HAP-1 (cell line): ENCODE measurements around the gene PCSK2.

Source experiments
- DNase-seq, 2 experiments: peaks; one replicate each; pipeline ENCODE4 v3.0.0-alpha.2; 2016 to 2020; ENCODE audit warnings: low spot score in 2 of 2
- H3K27me3 ChIP-seq: fragments of 250-450 bp; sonication (Bioruptor Pico); 2 replicates; pipeline ENCODE4 v1.5.1; 2020; ENCODE audit warnings: low read depth, mild to moderate bottlenecking, moderate library complexity
- H3K36me3 ChIP-seq: fragments of 250-450 bp; sonication (Bioruptor Pico); replicated peaks from 2 replicates; pipeline ENCODE4 v1.5.1; 2020; ENCODE audit warnings: mild to moderate bottlenecking
- H3K4me1 ChIP-seq: fragments of 250-450 bp; sonication (Bioruptor Pico); 2 replicates; pipeline ENCODE4 v1.5.1; 2020; ENCODE audit warnings: mild to moderate bottlenecking
- H3K4me3 ChIP-seq: fragments of 250-450 bp; sonication (Bioruptor Pico); 2 replicates; pipeline ENCODE4 v1.5.1; 2020; ENCODE audit warnings: mild to moderate bottlenecking, moderate library complexity
- H3K9me3 ChIP-seq: fragments of 250-450 bp; sonication (Bioruptor Pico); 2 replicates; pipeline ENCODE4 v1.5.1; 2020; ENCODE audit warnings: mild to moderate bottlenecking, moderate library complexity
- in situ Hi-C: fragments of 300-500 bp; cut with MboI; formaldehyde crosslinking; loops from 3 replicates; pipeline ENCODE4 v1.14.3; 2020; ENCODE audit warnings: low sequenced_read_pairs, inconsistent platforms, mixed read lengths

PCSK2 gene

GRCh38 chr20:17225851-17226409 lies 910 bp upstream of the PCSK2 start:
- no peak overlapping the region for H3K4me3 ChIP-seq
- in situ Hi-C loops: no loop called here
- H3K9me3 ChIP-seq: no peaks in the 10 kb centered on the region
- no peaks in the 10 kb centered on the region for H3K4me1 ChIP-seq
- H3K36me3 ChIP-seq: no peaks in the 10 kb centered on the region
- H3K27me3 ChIP-seq: peaks cover 9% of the 10 kb centered on the region
- no peak for DNase-seq

DNA sequence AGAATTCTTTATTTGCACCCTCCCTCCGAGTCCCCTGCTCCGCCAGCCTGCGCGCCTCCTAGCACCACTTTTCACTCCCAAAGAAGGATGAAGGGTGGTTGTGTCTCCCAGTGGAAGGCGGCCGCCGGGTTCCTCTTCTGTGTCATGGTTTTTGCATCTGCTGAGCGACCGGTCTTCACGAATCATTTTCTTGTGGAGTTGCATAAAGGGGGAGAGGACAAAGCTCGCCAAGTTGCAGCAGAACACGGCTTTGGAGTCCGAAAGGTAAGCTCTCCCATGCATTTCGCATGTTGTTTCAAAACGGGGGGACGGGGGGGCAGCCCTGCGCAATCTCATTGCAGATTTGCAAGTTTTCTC lies 357 bp downstream of the PCSK2 start:
- Histone ChIP-seq H3K36me3 (no peaks in the 10 kb centered on the region), H3K27me3 (peaks cover 9% of the 10 kb centered on the region), H3K9me3 (no peaks in the 10 kb centered on the region), H3K4me1 (no peaks in the 10 kb centered on the region), H3K4me3 (no peak overlapping the region)
- DNase-seq: no peak
- in situ Hi-C loops: no loop called here

DNA sequence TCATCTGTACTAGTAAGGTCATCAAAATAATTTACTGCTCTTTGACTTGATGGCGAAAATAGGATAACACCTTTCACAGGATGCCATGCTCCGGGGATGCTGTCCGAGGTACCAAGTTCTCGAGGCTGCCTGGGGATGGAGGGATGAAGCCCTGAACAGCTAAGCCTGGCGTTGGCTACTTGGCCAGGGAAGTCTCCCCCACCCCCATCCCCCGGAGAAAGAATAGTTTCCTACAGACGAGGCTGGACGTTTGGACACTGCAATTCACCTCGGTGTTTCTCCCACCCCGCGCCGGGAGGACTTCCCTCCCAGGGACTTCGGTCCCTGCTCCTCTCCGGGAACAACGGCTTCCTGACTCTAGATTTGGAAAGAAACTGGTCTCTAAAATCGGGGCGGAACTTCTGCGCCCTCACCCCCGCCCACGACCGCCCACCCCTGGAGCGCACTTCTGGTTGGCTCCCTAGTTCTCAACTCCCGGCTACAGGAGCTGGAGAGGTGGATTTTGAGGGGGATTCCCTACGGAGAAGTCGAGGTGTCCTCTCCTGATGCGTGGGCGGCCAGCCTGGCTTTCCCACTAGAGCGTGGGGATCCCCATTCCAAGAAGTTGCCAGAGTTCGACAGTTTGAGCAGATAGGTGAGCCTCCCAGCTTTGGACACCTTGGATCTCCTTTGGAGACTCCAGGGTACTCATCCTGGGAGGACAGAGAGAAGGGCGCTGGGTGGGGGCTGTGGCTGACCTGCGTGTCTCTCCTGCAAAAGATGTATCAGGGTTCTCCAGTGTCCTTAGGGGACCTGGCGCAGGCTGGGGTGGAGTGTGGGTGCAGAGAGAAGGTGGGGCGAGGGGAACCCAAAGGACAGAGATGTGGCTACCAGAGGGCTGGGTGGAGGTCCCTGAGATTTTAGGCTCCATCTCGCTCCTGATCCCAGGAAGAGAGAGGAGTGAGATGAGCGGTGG lies 1.1 kb downstream of the PCSK2 start:
- Histone ChIP-seq H3K36me3 (no peaks in the 10 kb centered on the region), H3K4me1 (no peaks in the 10 kb centered on the region), H3K27me3 (peaks cover 9% of the 10 kb centered on the region), H3K9me3 (no peaks in the 10 kb centered on the region), H3K4me3 (no peak overlapping the region)
- in situ Hi-C loops: no loop called here
- no peak for DNase-seq

DNA sequence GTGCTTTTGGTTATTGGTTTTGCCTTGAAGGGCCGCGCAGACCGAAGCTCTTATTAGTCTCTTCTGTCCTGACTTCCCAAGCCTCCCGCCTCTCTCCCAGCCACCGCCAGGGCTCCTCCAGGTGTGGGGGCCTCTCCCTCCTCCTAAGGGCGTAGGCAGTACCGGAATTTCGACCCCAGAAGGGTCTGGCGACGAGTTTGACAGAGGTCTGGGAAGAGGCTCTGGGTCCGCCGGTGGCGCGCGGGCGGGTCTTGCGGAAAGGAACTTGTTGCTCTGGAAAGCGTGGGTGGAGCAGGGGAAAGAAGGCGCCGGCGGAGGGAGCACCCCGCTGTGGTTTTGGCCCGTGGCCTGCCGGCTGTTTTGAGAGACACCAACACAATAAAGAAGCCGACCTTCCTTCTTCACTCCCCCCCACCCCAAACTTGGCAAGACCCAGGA lies 1.8 kb downstream of the PCSK2 start:
- in situ Hi-C loops: no loop called here
- Histone ChIP-seq H3K27me3 (peaks cover 9% of the 10 kb centered on the region), H3K4me3 (no peak overlapping the region), H3K4me1 (no peaks in the 10 kb centered on the region), H3K9me3 (no peaks in the 10 kb centered on the region), H3K36me3 (no peaks in the 10 kb centered on the region)
- DNase-seq: no peak

- in situ Hi-C loops: no loop called here
Observed at GRCh38 chr20:17229256-17229655, 2.4 kb downstream of the PCSK2 start.

DNA sequence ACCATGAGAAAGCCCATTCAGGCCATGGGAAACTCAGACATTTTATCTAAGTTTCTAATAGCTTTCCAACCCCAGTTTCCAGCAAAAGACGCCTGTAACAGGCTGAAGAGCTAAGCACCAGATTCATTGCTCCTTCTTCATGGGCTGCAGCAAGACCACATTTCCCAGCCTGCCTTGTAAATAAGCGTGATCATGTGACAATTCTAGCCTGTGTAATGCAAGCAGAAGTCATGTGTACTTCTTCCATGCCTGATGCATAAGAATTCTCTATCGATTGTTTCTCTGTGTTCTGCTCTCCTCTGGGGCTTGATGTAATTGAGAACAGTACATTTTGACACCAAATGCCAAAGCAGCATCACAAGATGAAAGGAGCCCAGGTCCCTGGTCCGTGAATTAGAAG lies 6.8 kb downstream of the PCSK2 start:
- Histone ChIP-seq H3K36me3 (no peaks in the 10 kb centered on the region), H3K4me1 (no peaks in the 10 kb centered on the region), H3K9me3 (no peaks in the 10 kb centered on the region), H3K27me3 (peaks cover 2% of the 10 kb centered on the region; the same call in 1 of the 2 replicates), H3K4me3 (no peak overlapping the region)
- in situ Hi-C loops: no loop called here
- DNase-seq: no peak

More at GRCh38 chr20:17229256-17229655, 2.4 kb downstream of the PCSK2 start:
- no peak for DNase-seq
- H3K4me1 ChIP-seq: no peaks in the 10 kb centered on the region
- no peaks in the 10 kb centered on the region for H3K9me3 ChIP-seq
- H3K4me3 ChIP-seq: no peak overlapping the region
- peaks cover 9% of the 10 kb centered on the region for H3K27me3 ChIP-seq
- no peaks in the 10 kb centered on the region for H3K36me3 ChIP-seq

DNA sequence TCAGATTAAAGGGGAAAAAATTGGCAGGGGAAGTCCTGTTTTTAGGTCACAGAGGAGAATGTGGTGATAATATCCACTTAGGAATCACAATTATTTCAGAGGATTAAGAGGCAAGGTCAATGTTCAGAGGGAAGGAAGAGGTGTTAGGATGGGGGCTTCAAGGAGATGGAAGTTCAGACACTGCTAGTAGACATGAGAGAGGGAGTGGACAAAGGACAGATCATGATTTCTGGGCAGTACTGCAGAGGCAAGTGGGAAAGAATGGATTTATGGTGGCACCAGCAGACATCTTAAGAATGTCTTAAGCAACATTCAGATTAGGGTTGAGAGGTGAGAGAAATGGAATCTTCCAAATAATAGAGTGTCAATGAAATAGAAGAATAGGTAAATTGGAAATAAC lies 9.9 kb downstream of the PCSK2 start:
- no peaks in the 10 kb centered on the region for H3K4me1 ChIP-seq
- no peak for DNase-seq
- in situ Hi-C loops: no loop called here
- no peaks in the 10 kb centered on the region for H3K9me3 ChIP-seq
- no peaks in the 10 kb centered on the region for H3K36me3 ChIP-seq
- H3K4me3 ChIP-seq: no peak overlapping the region
- no peaks in the 10 kb centered on the region for H3K27me3 ChIP-seq

DNA sequence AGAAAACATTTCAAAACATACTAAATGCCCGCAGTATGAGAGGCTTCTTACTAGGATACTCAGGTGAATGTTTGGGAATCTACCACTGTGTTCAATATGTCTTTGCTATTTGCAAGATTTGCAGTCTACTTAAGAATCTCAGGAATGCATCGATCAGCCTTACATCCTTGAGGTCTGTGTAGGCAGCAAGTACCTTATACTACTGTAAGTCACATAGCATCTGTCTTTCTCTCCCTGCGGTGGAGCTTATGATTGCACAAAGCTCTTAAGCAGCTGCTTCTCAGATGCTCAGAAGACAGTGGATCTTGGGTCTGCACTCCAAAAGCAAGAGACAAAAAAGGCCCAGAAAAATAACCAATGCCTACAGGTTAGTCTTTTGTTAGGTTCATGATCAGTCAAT lies 21.4 kb downstream of the PCSK2 start:
- in situ Hi-C loops: no loop called here
- H3K4me3 ChIP-seq: no peak overlapping the region
- no peaks in the 10 kb centered on the region for H3K4me1 ChIP-seq
- DNase-seq: no peak
- no peaks in the 10 kb centered on the region for H3K36me3 ChIP-seq
- H3K27me3 ChIP-seq: no peaks in the 10 kb centered on the region
- no peaks in the 10 kb centered on the region for H3K9me3 ChIP-seq

DNA sequence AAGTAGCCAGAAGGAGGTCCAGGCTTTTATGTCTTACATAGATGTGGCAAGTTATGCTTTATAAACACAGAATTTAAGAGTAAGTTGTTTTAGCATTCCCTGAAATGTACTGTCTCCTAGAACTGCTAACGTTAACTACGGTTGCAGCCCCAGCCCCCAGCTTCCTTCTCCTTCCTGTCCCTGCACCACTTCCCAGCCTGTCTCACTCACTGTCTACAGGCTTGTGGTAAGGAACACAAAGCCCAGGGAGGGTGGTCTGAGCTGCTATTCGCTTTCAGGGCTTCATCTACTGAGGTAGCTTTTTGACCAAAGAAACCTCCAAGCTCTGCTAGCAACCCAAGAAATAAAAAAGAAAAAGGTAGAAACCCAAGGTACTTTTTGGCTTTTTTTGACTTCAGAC lies 35.9 kb downstream of the PCSK2 start:
- in situ Hi-C loops: no loop called here
- no peak for DNase-seq
- no peaks in the 10 kb centered on the region for H3K4me1 ChIP-seq
- no peak overlapping the region for H3K4me3 ChIP-seq
- H3K36me3 ChIP-seq: no peaks in the 10 kb centered on the region
- H3K27me3 ChIP-seq: no peaks in the 10 kb centered on the region
- no peaks in the 10 kb centered on the region for H3K9me3 ChIP-seq

GRCh38 chr20:17273717-17274116 lies 46.9 kb downstream of the PCSK2 start:
- in situ Hi-C loops: no loop called here
- Histone ChIP-seq H3K36me3 (no peaks in the 10 kb centered on the region), H3K9me3 (no peaks in the 10 kb centered on the region), H3K27me3 (no peaks in the 10 kb centered on the region), H3K4me3 (no peak overlapping the region), H3K4me1 (no peaks in the 10 kb centered on the region)
- no peak for DNase-seq

- Histone ChIP-seq H3K27me3 (no peaks in the 10 kb centered on the region), H3K36me3 (no peaks in the 10 kb centered on the region), H3K9me3 (no peaks in the 10 kb centered on the region), H3K4me3 (no peak overlapping the region), H3K4me1 (no peaks in the 10 kb centered on the region)
- in situ Hi-C loops: loop anchor here (25.0 kb wide), 1 partner anchor 464 kb away; no protein-coding TSS in a partner anchor
- no peak for DNase-seq
Observed at GRCh38 chr20:17276101-17276500, 49.3 kb downstream of the PCSK2 start.

DNA sequence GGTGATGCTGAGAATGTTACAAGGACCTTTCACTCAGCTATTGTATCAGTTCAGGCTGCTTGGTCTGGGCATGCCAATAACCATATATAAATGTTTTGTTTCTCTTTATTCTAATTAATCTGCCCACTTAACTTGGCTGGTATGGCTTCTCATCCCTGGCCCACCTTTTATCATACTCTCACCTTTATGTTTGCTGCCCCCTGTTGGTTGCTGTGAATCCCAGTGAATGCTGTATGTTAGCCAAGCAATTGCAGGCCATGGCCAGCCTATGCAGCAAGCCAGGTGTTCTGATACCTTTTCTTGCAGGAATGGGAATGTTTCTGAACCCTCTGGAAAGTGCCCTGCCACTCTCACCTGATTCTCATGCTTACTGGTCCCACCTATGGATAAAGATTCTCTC lies 54.6 kb downstream of the PCSK2 start:
- Histone ChIP-seq H3K36me3 (no peaks in the 10 kb centered on the region), H3K4me1 (no peaks in the 10 kb centered on the region), H3K9me3 (no peaks in the 10 kb centered on the region), H3K27me3 (no peaks in the 10 kb centered on the region; the same call in 1 of the 2 replicates), H3K4me3 (no peak overlapping the region)
- DNase-seq: peak in 1 of 2 experiments; percentile 64
- in situ Hi-C loops: loop anchor here (25.0 kb wide), 1 partner anchor 469 kb away; no protein-coding TSS in a partner anchor

DNA sequence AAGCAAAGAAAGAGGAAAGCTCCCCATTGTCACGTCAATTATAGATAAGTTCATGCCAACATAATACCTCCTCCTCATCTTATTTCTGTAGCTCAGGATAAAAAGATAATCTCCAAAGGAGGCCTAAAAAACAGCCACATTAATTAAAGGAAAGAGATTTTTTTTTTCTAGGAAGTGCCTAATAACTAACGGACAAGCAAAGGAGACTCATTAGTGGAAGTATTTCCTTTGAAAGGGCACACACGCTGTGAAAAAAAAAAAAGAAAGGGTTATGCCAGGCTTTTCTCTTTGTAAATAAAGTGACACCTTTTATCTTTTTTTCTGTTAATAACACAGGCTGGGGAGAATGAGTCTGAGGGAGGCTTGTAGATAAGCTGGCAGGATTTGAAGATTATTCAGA lies 55.7 kb downstream of the PCSK2 start:
- Histone ChIP-seq H3K9me3 (no peaks in the 10 kb centered on the region), H3K27me3 (no peaks in the 10 kb centered on the region; the same call in 1 of the 2 replicates), H3K36me3 (no peaks in the 10 kb centered on the region), H3K4me3 (no peak overlapping the region), H3K4me1 (no peaks in the 10 kb centered on the region)
- no peak for DNase-seq
- in situ Hi-C loops: loop anchor here (25.0 kb wide), 1 partner anchor 470 kb away; no protein-coding TSS in a partner anchor

GRCh38 chr20:17287503-17287902 lies 60.7 kb downstream of the PCSK2 start:
- H3K4me3 ChIP-seq: no peak overlapping the region
- in situ Hi-C loops: loop anchor here (25.0 kb wide), 1 partner anchor 475 kb away; no protein-coding TSS in a partner anchor
- DNase-seq: peak in 1 of 2 experiments; percentile 24
- H3K36me3 ChIP-seq: no peaks in the 10 kb centered on the region
- no peaks in the 10 kb centered on the region for H3K4me1 ChIP-seq
- H3K27me3 ChIP-seq: no peaks in the 10 kb centered on the region; the same call in 1 of the 2 replicates
- H3K9me3 ChIP-seq: no peaks in the 10 kb centered on the region
